IMR-90 (cell line): ENCODE measurements around the gene CDC42EP2.

Experiments used
- CEBPB ChIP-seq: IDR thresholded peaks from 2 replicates; pipeline ENCODE4 v1.6.1; 2012; ENCODE audit warnings: low read depth, low read length, improper control_type of control experiment
- CTCF ChIP-seq: conservative IDR thresholded peaks from 2 replicates; pipeline ENCODE4 v1.5.1; 2012; ENCODE audit warnings: mild to moderate bottlenecking, low read depth, low read length, improper control_type of control experiment
- POLR2A ChIP-seq: IDR thresholded peaks from 2 replicates; pipeline ENCODE4 v1.6.1; 2012; ENCODE audit warnings: mild to moderate bottlenecking, low read depth, low read length
- RAD21 ChIP-seq: IDR thresholded peaks from 2 replicates; pipeline ENCODE4 v1.6.1; 2012; ENCODE audit warnings: low read length, improper control_type of control experiment
- SMC3 ChIP-seq: fragments of 150-350 bp; IDR thresholded peaks from 2 replicates; pipeline ENCODE4 v1.6.1; 2016; ENCODE audit warnings: low read depth, mild to moderate bottlenecking, antibody characterized with exemption, low read length, moderate library complexity

GRCh38 chr11:65316227-65317024, 1.8 kb downstream of the CDC42EP2 start:
- TF ChIP-seq POLR2A (peak; percentile 80), CTCF (no peak), CEBPB (peak; percentile 93), SMC3 (no peak), RAD21 (no peak)
